ENCODE results near the gene TNRC6A. TPM values are rescaled to one million over a fixed set of nuclear protein-coding genes. Genes with fewer than 3 reads are reported as not detected.

TNRC6A gene
- total and polyA plus RNA-seq, 2 of the 13 experiments (the other 11 are each of a cell fraction or from before 2014, with no cell fraction given) = 30.9 to 43.6 TPM

- TF ChIP-seq IRF1 (CRISPR knock-in tag; IDR thresholded peaks at IDR 0.05; ENCODE audit: low read depth) (no peak), TBX3 (IDR thresholded peaks at IDR 0.05; ENCODE audit: borderline replicate concordance) (no peak), SAFB2 (CRISPR knock-in tag; IDR thresholded peaks at IDR 0.05; ENCODE audit: borderline replicate concordance, low read depth) (no peak), JUND (CRISPR knock-in tag; IDR thresholded peaks at IDR 0.05) (no peak), HCFC1 (IDR thresholded peaks at IDR 0.05; ENCODE audit: low read depth, low read length) (no peak), ZNF652 (CRISPR knock-in tag; IDR thresholded peaks at IDR 0.05; ENCODE audit: borderline replicate concordance, low read depth) (no peak), RBM39 (IDR thresholded peaks at IDR 0.05; ENCODE audit: low read depth, low read length, poor library complexity, severe bottlenecking) (no peak), ZC3H4 (CRISPR knock-in tag; IDR thresholded peaks at IDR 0.05; ENCODE audit: borderline replicate concordance) (no peak), ZNF34 (CRISPR knock-in tag; IDR thresholded peaks at IDR 0.05; ENCODE audit: borderline replicate concordance) (no peak), MYNN (CRISPR knock-in tag; IDR thresholded peaks at IDR 0.05; ENCODE audit: low read depth) (no peak), ZNF572 (CRISPR knock-in tag; IDR thresholded peaks at IDR 0.05) (no peak), ZNF576 (CRISPR knock-in tag; IDR thresholded peaks at IDR 0.05) (peak; percentile 71; the same call in 1 of the 2 replicates)
- TF ChIP-seq, protein P1, sequence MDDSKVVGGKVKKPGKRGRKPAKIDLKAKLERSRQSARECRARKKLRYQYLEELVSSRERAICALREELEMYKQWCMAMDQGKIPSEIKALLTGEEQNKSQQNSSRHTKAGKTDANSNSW (CRISPR knock-in tag; IDR thresholded peaks at IDR 0.05; ENCODE audit: borderline replicate concordance) = no peak
Measured at GRCh38 chr16:24834459-24835335, 105.2 kb downstream of the TNRC6A start (continued).
